NCI-H146 treated with DMSO at 0.1 percent for 48 hours (cell line): Measurements from ENCODE around the gene ENTREP1.
"Not testable (repeated sequence)": the region's sequence is repeated elsewhere in the genome, so short reads cannot be mapped to it uniquely, and the experiment has no call there.

Source experiments
- DNase-seq: peaks from one replicate; lab custom pipeline; 2025; ENCODE audit not compliant: unreplicated experiment; lab: John Stamatoyannopoulos, UW

Gene ENTREP1

GRCh38 chr9:69324549-69325401 is at the start of gene ENTREP1:
ENTREP1 (plus strand) TSS chr9:69325215; CDS start chr9:69325310, 95 bp downstream.
- DNase-seq, result peak; percentile 31

- no peak for DNase-seq
Measured at GRCh38 chr9:69276775-69277174, 48.2 kb upstream of the ENTREP1 start.

- DNase-seq, result no peak
Measured at GRCh38 chr9:69279084-69279731, 45.8 kb upstream of the ENTREP1 start.

- no peak for DNase-seq
Measured at GRCh38 chr9:69279733-69280132, 45.3 kb upstream of the ENTREP1 start.

GRCh38 chr9:69283003-69283402 is 42.0 kb upstream of the ENTREP1 start:
- no peak for DNase-seq

GRCh38 chr9:69292078-69292477 is 32.9 kb upstream of the ENTREP1 start:
- no peak for DNase-seq

GRCh38 chr9:69293156-69293555 is 31.9 kb upstream of the ENTREP1 start:
- no peak for DNase-seq

GRCh38 chr9:69295872-69296552 is 29.0 kb upstream of the ENTREP1 start:
- no peak for DNase-seq

- DNase-seq, result no peak
Measured at GRCh38 chr9:69297300-69297980, 27.6 kb upstream of the ENTREP1 start.

GRCh38 chr9:69299315-69299714 is 25.7 kb upstream of the ENTREP1 start:
- no peak for DNase-seq

GRCh38 chr9:69299826-69300225 is 25.2 kb upstream of the ENTREP1 start:
- DNase-seq, result no peak

GRCh38 chr9:69303331-69303730 is 21.7 kb upstream of the ENTREP1 start:
- DNase-seq, result no peak

GRCh38 chr9:69306895-69307445 is 18.0 kb upstream of the ENTREP1 start:
- DNase-seq, result not testable (repeated sequence)

- no peak for DNase-seq
Measured at GRCh38 chr9:69307446-69308205, 17.4 kb upstream of the ENTREP1 start.

- DNase-seq, result no peak
Measured at GRCh38 chr9:69308206-69308931, 16.6 kb upstream of the ENTREP1 start.

- no peak for DNase-seq
Measured at GRCh38 chr9:69313175-69313574, 11.8 kb upstream of the ENTREP1 start.

GRCh38 chr9:69314547-69314946 is 10.5 kb upstream of the ENTREP1 start:
- DNase-seq, result no peak

GRCh38 chr9:69317081-69317480 is 7.9 kb upstream of the ENTREP1 start:
- no peak for DNase-seq

- DNase-seq, result no peak
Measured at GRCh38 chr9:69317894-69318293, 7.1 kb upstream of the ENTREP1 start.
